HepG2 (cell line): ENCODE data around the gene MAP1B. TPM values are rescaled to one million over a fixed set of nuclear protein-coding genes. Genes with fewer than 3 reads are reported as not detected.
A peak's percentile ranks its signal among the peaks of the same experiment; 100 is the strongest.

Source experiments
- ATAC-seq: fragments of 200-7000 bp; cut with Tn5 transposase; 3 replicates; pipeline ENCODE4 v1.9.1; 2020; ENCODE audit warnings: mild to moderate bottlenecking, moderate library complexity
- BruUV-seq: library from RNA; stranded (reverse); fragments of 400-500 nt; replicated peaks from 2 replicates; lab custom pipeline; 2021; lab: Mats Ljungman, UMichigan
- CTCF ChIA-PET: fragments of 300-600 bp; formaldehyde crosslinking; extraction: SDS; loops from one replicate; lab custom pipeline; 2021; ENCODE audit warnings: low total read pairs, inconsistent platforms, low intra/inter-chr PET ratio; lab: Yijun Ruan, JAX
- POLR2A ChIA-PET: fragments of 350-600 bp; sonication (Branson Sonifier 250); formaldehyde crosslinking; loops from one replicate; lab custom pipeline; 2020; ENCODE audit warnings: antibody characterized with exemption, inconsistent platforms; lab: Yijun Ruan, JAX
- DNase-seq: peaks from one replicate; pipeline ENCODE4 v3.0.0-alpha.2; 2015; ENCODE audit warnings: low spot score
- FAIRE-seq: peaks from 3 replicates; lab custom pipeline; 2011; peaks lifted over from hg19 to GRCh38; lab: Jason Lieb, UNC
- H2AFZ ChIP-seq: one replicate; pipeline ENCODE4 v1.6.1; 2011; ENCODE audit warnings: low read length, inconsistent platforms
- H3K27ac ChIP-seq: fragments of 300-600 bp; 3 replicates; pipeline ENCODE4 v1.8.0; 2011; ENCODE audit warnings: mixed run types, mild to moderate bottlenecking, mixed read lengths, low read length, inconsistent platforms; ENCODE audit not compliant: insufficient read depth; ENCODE audit errors: extremely low read length
- H3K27me3 ChIP-seq, 2 experiments: fragments of 200-600 bp in 1 of 2; 2 replicates in 1 of 2; 3 replicates in 1 of 2; pipeline versions ENCODE4 v1.6.0 to v1.8.0; 2011; ENCODE audit warnings: low read length in 2 of 2, mild to moderate bottlenecking in 2 of 2, moderate library complexity in 2 of 2, inconsistent platforms in 1 of 2; ENCODE audit not compliant: insufficient read depth in 2 of 2, control insufficient read depth in 1 of 2
- H3K36me3 ChIP-seq, 2 experiments: fragments of 200-600 bp in 1 of 2; replicated peaks in 1 of 2; 2 replicates in 1 of 2; 3 replicates in 1 of 2; pipeline versions ENCODE4 v1.5.1 to v1.8.0; 2011; ENCODE audit warnings: low read length in 2 of 2, inconsistent platforms in 1 of 2; ENCODE audit not compliant: insufficient read depth in 2 of 2, control insufficient read depth in 1 of 2
- H3K4me1 ChIP-seq: 2 replicates; pipeline ENCODE4 v1.5.1; 2012; ENCODE audit warnings: low read length, inconsistent platforms; ENCODE audit not compliant: insufficient read depth
- H3K4me2 ChIP-seq: 2 replicates; pipeline ENCODE4 v1.6.0; 2011; ENCODE audit warnings: low read depth, low read length, inconsistent platforms
- H3K4me3 ChIP-seq, 3 experiments: fragments of 200-600 bp in 1 of 3; sonication (generic), shearing (Covaris generic) in 1 of 3; replicated peaks in 1 of 3; 2 replicates each; pipeline ENCODE4 v1.5.1; 2011 to 2016; ENCODE audit warnings: low read length in 3 of 3, inconsistent platforms in 2 of 3, low read depth in 2 of 3, mild to moderate bottlenecking in 2 of 3, control low read depth in 1 of 3, mixed read lengths in 1 of 3; ENCODE audit not compliant: insufficient read depth in 1 of 3
- H3K79me2 ChIP-seq: one replicate; pipeline ENCODE4 v1.6.1; 2011; ENCODE audit warnings: low read length, inconsistent platforms; ENCODE audit not compliant: insufficient read depth
- H3K9ac ChIP-seq: 2 replicates; pipeline ENCODE4 v1.6.0; 2011; ENCODE audit warnings: mild to moderate bottlenecking, low read depth, low read length, inconsistent platforms; ENCODE audit not compliant: insufficient read depth
- H3K9me3 ChIP-seq: 2 replicates; pipeline ENCODE4 v1.5.1; 2012; ENCODE audit warnings: mild to moderate bottlenecking, low read length
- H4K20me1 ChIP-seq: 2 replicates; pipeline ENCODE4 v1.6.0; 2011; ENCODE audit warnings: inconsistent platforms, mild to moderate bottlenecking, low read length, moderate library complexity; ENCODE audit not compliant: insufficient read depth
- FOXP1 ChIP-seq, 2 experiments: fragments of 450-650 bp in 1 of 2; IDR thresholded peaks; 2 replicates each; pipeline ENCODE4 v1.6.1; 2017 to 2018; ENCODE audit warnings: antibody characterized with exemption in 1 of 2
- HNF4A ChIP-seq: sonication (generic); formaldehyde crosslinking; IDR thresholded peaks from 2 replicates; pipeline ENCODE4 v1.4.0; 2020; ENCODE audit warnings: missing genetic modification reagents
- KLF16 ChIP-seq, 2 experiments: sonication (generic) in 1 of 2; formaldehyde crosslinking in 1 of 2; IDR thresholded peaks; 2 replicates each; pipeline versions ENCODE4 v1.6.1 to v1.8.0; 2016 to 2023; ENCODE audit warnings: missing genetic modification reagents in 2 of 2, missing compliant biosample characterization in 1 of 2
- RNF2 ChIP-seq: fragments of 450-650 bp; conservative IDR thresholded peaks from 2 replicates; pipeline ENCODE4 v1.6.1; 2016; ENCODE audit warnings: low read depth
- SOX6 ChIP-seq, 2 experiments: fragments of 450-650 bp in 1 of 2; sonication (generic) in 1 of 2; formaldehyde crosslinking in 1 of 2; IDR thresholded peaks; 2 replicates each; pipeline versions ENCODE4 v1.4.0 to v1.6.1; 2017 to 2020; ENCODE audit warnings: antibody characterized with exemption in 1 of 2, mild to moderate bottlenecking in 1 of 2, missing genetic modification reagents in 1 of 2
- ZNF766 ChIP-seq: sonication (generic); formaldehyde crosslinking; IDR thresholded peaks from 2 replicates; pipeline ENCODE4 v1.5.0; 2020; ENCODE audit warnings: missing genetic modification reagents, borderline replicate concordance
- WGBS: methylation state at CpG from one replicate; pipeline ENCODE4 v1.1.6; 2017; ENCODE audit warnings: low lambda C conversion rate; 5-methylcytosine and 5-hydroxymethylcytosine counted together
- in situ Hi-C: cut with HindIII; loops from 2 replicates; pipeline ENCODE4 v1.10.0; 2017; ENCODE audit warnings: low pct_unique_long_range_greater_than_20kb; ENCODE audit not compliant: extremely low pct_ligation_motif_present
- intact Hi-C: fragments of 100-400 bp; cut with micrococcal nuclease; formaldehyde crosslinking; loops from one replicate; pipeline ENCODE4 v1.10.0; 2022; ENCODE audit not compliant: unreplicated experiment
- polyA plus RNA-seq, 8 experiments: library from polyadenylated mRNA; depleted of rRNA in 3 of 8; stranded (reverse) in 7 of 8; unstranded in 1 of 8; fragments of >200 nt; fragmentation: Illumina TruSeq in 4 of 8; extraction: Trizol in 4 of 8; gene quantifications; 2 replicates each; pipeline versions ENCODE4 v1.2.1 to v1.2.3, GENCODE V29; 2011 to 2016; ENCODE audit warnings: low read depth in 4 of 8, missing spikeins in 1 of 8, mixed read lengths in 1 of 8; ENCODE audit not compliant: insufficient read depth in 1 of 8
- total RNA-seq, 5 experiments: library from RNA; depleted of rRNA; stranded (reverse); fragments of >200 nt; fragmentation: Illumina TruSeq; extraction: Trizol; gene quantifications; 2 replicates each; pipeline ENCODE4 v1.2.3, GENCODE V29; 2016; ENCODE audit warnings: low read depth in 1 of 5
- TF ChIP-seq, protein P1 (sequence below): sonication (generic); formaldehyde crosslinking; IDR thresholded peaks from 2 replicates; pipeline ENCODE4 v1.4.0; 2020; ENCODE audit warnings: missing genetic modification reagents
- TF ChIP-seq, protein P2 (sequence below): sonication (generic); formaldehyde crosslinking; IDR thresholded peaks from 2 replicates; pipeline ENCODE4 v1.4.0; 2020; ENCODE audit warnings: missing genetic modification reagents

The MAP1B gene
- total and polyA plus RNA-seq, 2 of the 13 experiments (the other 11 are each of a cell fraction or from before 2014, with no cell fraction given) = 3.3 to 6.2 TPM

DNA sequence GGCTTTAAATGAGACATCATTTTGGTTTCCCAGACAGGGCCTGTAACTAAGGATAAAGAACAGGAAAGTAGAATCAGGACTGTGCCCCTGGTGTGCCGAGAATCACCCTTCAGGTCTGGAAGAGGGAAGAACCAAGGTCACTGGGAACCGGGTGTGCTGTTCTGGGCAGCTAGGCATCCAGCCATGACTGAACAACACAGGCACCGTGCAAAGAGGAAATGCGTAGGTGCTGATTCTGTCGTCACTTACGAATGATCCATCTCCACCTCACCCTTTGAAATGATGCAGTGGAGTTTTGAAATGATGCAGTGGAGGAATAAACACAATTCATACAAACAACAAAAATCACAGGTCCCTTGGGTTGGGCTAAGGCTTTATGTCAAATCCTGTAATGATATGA lies 64.4 kb downstream of the MAP1B start (continued):
- TF ChIP-seq, protein P1, sequence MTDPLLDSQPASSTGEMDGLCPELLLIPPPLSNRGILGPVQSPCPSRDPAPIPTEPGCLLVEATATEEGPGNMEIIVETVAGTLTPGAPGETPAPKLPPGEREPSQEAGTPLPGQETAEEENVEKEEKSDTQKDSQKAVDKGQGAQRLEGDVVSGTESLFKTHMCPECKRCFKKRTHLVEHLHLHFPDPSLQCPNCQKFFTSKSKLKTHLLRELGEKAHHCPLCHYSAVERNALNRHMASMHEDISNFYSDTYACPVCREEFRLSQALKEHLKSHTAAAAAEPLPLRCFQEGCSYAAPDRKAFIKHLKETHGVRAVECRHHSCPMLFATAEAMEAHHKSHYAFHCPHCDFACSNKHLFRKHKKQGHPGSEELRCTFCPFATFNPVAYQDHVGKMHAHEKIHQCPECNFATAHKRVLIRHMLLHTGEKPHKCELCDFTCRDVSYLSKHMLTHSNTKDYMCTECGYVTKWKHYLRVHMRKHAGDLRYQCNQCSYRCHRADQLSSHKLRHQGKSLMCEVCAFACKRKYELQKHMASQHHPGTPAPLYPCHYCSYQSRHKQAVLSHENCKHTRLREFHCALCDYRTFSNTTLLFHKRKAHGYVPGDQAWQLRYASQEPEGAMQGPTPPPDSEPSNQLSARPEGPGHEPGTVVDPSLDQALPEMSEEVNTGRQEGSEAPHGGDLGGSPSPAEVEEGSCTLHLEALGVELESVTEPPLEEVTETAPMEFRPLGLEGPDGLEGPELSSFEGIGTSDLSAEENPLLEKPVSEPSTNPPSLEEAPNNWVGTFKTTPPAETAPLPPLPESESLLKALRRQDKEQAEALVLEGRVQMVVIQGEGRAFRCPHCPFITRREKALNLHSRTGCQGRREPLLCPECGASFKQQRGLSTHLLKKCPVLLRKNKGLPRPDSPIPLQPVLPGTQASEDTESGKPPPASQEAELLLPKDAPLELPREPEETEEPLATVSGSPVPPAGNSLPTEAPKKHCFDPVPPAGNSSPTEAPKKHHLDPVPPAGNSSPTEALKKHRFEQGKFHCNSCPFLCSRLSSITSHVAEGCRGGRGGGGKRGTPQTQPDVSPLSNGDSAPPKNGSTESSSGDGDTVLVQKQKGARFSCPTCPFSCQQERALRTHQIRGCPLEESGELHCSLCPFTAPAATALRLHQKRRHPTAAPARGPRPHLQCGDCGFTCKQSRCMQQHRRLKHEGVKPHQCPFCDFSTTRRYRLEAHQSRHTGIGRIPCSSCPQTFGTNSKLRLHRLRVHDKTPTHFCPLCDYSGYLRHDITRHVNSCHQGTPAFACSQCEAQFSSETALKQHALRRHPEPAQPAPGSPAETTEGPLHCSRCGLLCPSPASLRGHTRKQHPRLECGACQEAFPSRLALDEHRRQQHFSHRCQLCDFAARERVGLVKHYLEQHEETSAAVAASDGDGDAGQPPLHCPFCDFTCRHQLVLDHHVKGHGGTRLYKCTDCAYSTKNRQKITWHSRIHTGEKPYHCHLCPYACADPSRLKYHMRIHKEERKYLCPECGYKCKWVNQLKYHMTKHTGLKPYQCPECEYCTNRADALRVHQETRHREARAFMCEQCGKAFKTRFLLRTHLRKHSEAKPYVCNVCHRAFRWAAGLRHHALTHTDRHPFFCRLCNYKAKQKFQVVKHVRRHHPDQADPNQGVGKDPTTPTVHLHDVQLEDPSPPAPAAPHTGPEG (CRISPR knock-in tag) = no peak
- TF ChIP-seq ZNF766 (CRISPR knock-in tag) (no peak), RNF2 (no peak), KLF16 (CRISPR knock-in tag; IDR thresholded peaks at IDR 0.05) (no peak), FOXP1 (IDR thresholded peaks at IDR 0.05) (no peak), FOXP1 (CRISPR knock-in tag; IDR thresholded peaks at IDR 0.05) (no peak)

DNA sequence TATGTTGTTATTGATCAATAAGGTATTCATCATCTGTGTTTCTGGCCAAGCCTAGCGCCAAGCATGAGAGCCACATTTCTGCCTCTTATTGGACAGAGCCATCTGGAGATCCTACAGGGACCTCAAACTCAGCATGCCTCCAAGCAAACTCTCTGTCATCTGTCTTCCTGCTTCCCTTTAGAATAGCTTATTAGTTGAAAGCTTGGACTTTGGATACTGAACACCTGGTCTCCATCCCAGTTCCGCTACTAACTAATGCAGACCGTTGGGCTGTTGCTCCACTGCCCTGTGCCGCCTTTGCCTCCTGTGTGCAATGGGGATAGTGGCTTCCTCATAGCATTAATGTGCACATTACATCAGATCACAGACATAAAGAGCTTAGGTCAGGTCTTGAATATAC lies 65.5 kb downstream of the MAP1B start:
- no TSS peak for BruUV-seq
- WGBS = 87% methylated on average over 4 of the region's 4 CpGs
- H3K27ac ChIP-seq = no peak overlapping the region
- intact Hi-C loops (no loop called here), in situ Hi-C loops (no loop called here)
- no peak overlapping the region for H3K9ac ChIP-seq
- H3K79me2 ChIP-seq = no peaks in the 10 kb centered on the region
- ChIA-PET CTCF (no interaction called here), POLR2A (no interaction called here)
- H3K4me2 ChIP-seq = no peak overlapping the region
- no peaks in the 10 kb centered on the region for H4K20me1 ChIP-seq
- no peaks in the 10 kb centered on the region for H3K4me1 ChIP-seq
- no peak overlapping the region for H2AFZ ChIP-seq
- FAIRE-seq = no peak
- H3K4me3 ChIP-seq = no peak overlapping the region
- no peak for ATAC-seq
- no peaks in the 10 kb centered on the region for H3K36me3 ChIP-seq
- no peaks in the 10 kb centered on the region for H3K9me3 ChIP-seq
- no peak for TF ChIP-seq SOX6 (IDR thresholded peaks at IDR 0.05)
- no peak for TF ChIP-seq SOX6 (CRISPR knock-in tag; IDR thresholded peaks at IDR 0.05)
- TF ChIP-seq HNF4A = 0 out of 2 replicates have a peak, but pooled peaks have one; percentile 15
- TF ChIP-seq, protein P2, sequence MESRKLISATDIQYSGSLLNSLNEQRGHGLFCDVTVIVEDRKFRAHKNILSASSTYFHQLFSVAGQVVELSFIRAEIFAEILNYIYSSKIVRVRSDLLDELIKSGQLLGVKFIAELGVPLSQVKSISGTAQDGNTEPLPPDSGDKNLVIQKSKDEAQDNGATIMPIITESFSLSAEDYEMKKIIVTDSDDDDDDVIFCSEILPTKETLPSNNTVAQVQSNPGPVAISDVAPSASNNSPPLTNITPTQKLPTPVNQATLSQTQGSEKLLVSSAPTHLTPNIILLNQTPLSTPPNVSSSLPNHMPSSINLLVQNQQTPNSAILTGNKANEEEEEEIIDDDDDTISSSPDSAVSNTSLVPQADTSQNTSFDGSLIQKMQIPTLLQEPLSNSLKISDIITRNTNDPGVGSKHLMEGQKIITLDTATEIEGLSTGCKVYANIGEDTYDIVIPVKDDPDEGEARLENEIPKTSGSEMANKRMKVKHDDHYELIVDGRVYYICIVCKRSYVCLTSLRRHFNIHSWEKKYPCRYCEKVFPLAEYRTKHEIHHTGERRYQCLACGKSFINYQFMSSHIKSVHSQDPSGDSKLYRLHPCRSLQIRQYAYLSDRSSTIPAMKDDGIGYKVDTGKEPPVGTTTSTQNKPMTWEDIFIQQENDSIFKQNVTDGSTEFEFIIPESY (CRISPR knock-in tag) = peak; percentile 51
- no peak for DNase-seq
- H3K27me3 ChIP-seq = no peaks in the 10 kb centered on the region
